WTC11 (cell line): ENCODE data around the gene MST1R. TPM values are rescaled to one million over a fixed set of nuclear protein-coding genes. Genes with fewer than 3 reads are reported as not detected.

ENCODE experiments used
- ATAC-seq: fragments of 200-7000 bp; cut with Tn5 transposase; 2 replicates; pipeline ENCODE4 v1.10.0; 2021; ENCODE audit warnings: mild to moderate bottlenecking, moderate library complexity
- CTCF ChIA-PET: fragments of 300-600 bp; sonication (Branson Sonifier 250); formaldehyde crosslinking; loops from one replicate; lab custom pipeline; 2021; ENCODE audit warnings: antibody characterized with exemption; lab: Charles Lee
- POLR2A ChIA-PET: fragments of 350-600 bp; sonication (Branson Sonifier 250); formaldehyde crosslinking; loops from one replicate; lab custom pipeline; 2021; ENCODE audit warnings: antibody characterized with exemption; lab: Charles Lee
- DNase-seq: peaks from one replicate; pipeline ENCODE4 v3.0.0; 2021; ENCODE audit warnings: low spot score
- H3K27ac Mint-ChIP-seq: 2 replicates; pipeline ENCODE4 v1.8.0; 2021; ENCODE audit warnings: mixed read lengths
- H3K27me3 Mint-ChIP-seq: 2 replicates; pipeline ENCODE4 v1.8.0; 2021; ENCODE audit warnings: low read depth, mild to moderate bottlenecking, moderate library complexity, mixed read lengths
- H3K36me3 Mint-ChIP-seq: 2 replicates; pipeline ENCODE4 v1.8.0; 2021; ENCODE audit warnings: mixed read lengths
- H3K4me1 Mint-ChIP-seq: 2 replicates; pipeline ENCODE4 v1.8.0; 2022; ENCODE audit warnings: mixed read lengths
- H3K4me3 Mint-ChIP-seq: 2 replicates; pipeline ENCODE4 v1.8.0; 2021; ENCODE audit warnings: mild to moderate bottlenecking, moderate library complexity, mixed read lengths
- H3K9me3 Mint-ChIP-seq: 2 replicates; pipeline ENCODE4 v1.8.0; 2021; ENCODE audit warnings: mixed read lengths
- ATF6 ChIP-seq: sonication (generic); formaldehyde crosslinking; IDR thresholded peaks from 2 replicates; pipeline ENCODE4 v1.8.1; 2023; ENCODE audit warnings: mild to moderate bottlenecking, missing genetic modification reagents
- CDX4 ChIP-seq: fragments of 250-450 bp; sonication (Bioruptor Pico); IDR thresholded peaks from 2 replicates; pipeline ENCODE4 v1.9.0; 2021; ENCODE audit warnings: moderate library complexity, mild to moderate bottlenecking, inconsistent platforms, borderline replicate concordance
- E2F1 ChIP-seq: sonication (generic); formaldehyde crosslinking; IDR thresholded peaks from 2 replicates; pipeline ENCODE4 v1.8.0; 2022; ENCODE audit warnings: mild to moderate bottlenecking, missing genetic modification reagents
- E2F5 ChIP-seq: sonication (generic); formaldehyde crosslinking; IDR thresholded peaks from 2 replicates; pipeline ENCODE4 v1.8.1; 2022; ENCODE audit warnings: mild to moderate bottlenecking, moderate library complexity, missing genetic modification reagents
- ETV6 ChIP-seq: sonication (generic); formaldehyde crosslinking; IDR thresholded peaks from 2 replicates; pipeline ENCODE4 v1.8.1; 2022; ENCODE audit warnings: mild to moderate bottlenecking, missing genetic modification reagents
- FOXJ3 ChIP-seq: sonication (generic); formaldehyde crosslinking; IDR thresholded peaks from 2 replicates; pipeline ENCODE4 v1.9.0; 2021; ENCODE audit warnings: missing genetic modification reagents, mild to moderate bottlenecking, borderline replicate concordance
- FOXP1 ChIP-seq: sonication (generic); formaldehyde crosslinking; IDR thresholded peaks from 2 replicates; pipeline ENCODE4 v1.8.0; 2022; ENCODE audit warnings: missing genetic modification reagents, mild to moderate bottlenecking, moderate library complexity, borderline replicate concordance
- GABPB1 ChIP-seq: sonication (generic); formaldehyde crosslinking; IDR thresholded peaks from 2 replicates; pipeline ENCODE4 v1.8.1; 2023; ENCODE audit warnings: mild to moderate bottlenecking, missing genetic modification reagents
- GTF2I ChIP-seq: fragments of 250-450 bp; sonication (Bioruptor Pico); conservative IDR thresholded peaks from 2 replicates; pipeline ENCODE4 v1.4.0; 2021; ENCODE audit warnings: mild to moderate bottlenecking
- IRF1 ChIP-seq: sonication (generic); formaldehyde crosslinking; IDR thresholded peaks from 2 replicates; pipeline ENCODE4 v1.8.0; 2023; ENCODE audit warnings: missing genetic modification reagents
- JAZF1 ChIP-seq: fragments of 250-450 bp; sonication (Bioruptor Pico); IDR thresholded peaks from 2 replicates; pipeline ENCODE4 v1.9.0; 2021; ENCODE audit warnings: moderate library complexity, mild to moderate bottlenecking, inconsistent platforms
- PRDM15 ChIP-seq: sonication (generic); formaldehyde crosslinking; IDR thresholded peaks from 2 replicates; pipeline ENCODE4 v1.8.0; 2022; ENCODE audit warnings: missing genetic modification reagents
- PREB ChIP-seq: sonication (generic); formaldehyde crosslinking; IDR thresholded peaks from 2 replicates; pipeline ENCODE4 v1.8.1; 2022; ENCODE audit warnings: mild to moderate bottlenecking, missing genetic modification reagents, moderate library complexity, borderline replicate concordance
- STAT6 ChIP-seq: sonication (generic); formaldehyde crosslinking; conservative IDR thresholded peaks from 2 replicates; pipeline ENCODE4 v1.8.1; 2023; ENCODE audit warnings: mild to moderate bottlenecking, low read depth, missing genetic modification reagents, moderate library complexity
- TEAD1 ChIP-seq: sonication (generic); formaldehyde crosslinking; IDR thresholded peaks from 2 replicates; pipeline ENCODE4 v1.8.0; 2022; ENCODE audit warnings: mild to moderate bottlenecking, missing genetic modification reagents
- USF2 ChIP-seq: sonication (generic); formaldehyde crosslinking; IDR thresholded peaks from 2 replicates; pipeline ENCODE4 v1.8.1; 2023; ENCODE audit warnings: mild to moderate bottlenecking, missing genetic modification reagents, moderate library complexity
- ZNF138 ChIP-seq: sonication (generic); formaldehyde crosslinking; conservative IDR thresholded peaks from 2 replicates; pipeline ENCODE4 v1.8.1; 2022; ENCODE audit warnings: mild to moderate bottlenecking, moderate library complexity, missing genetic modification reagents
- ZNF232 ChIP-seq: sonication (generic); formaldehyde crosslinking; IDR thresholded peaks from 2 replicates; pipeline ENCODE4 v1.8.0; 2022; ENCODE audit warnings: mild to moderate bottlenecking, missing genetic modification reagents
- ZNF263 ChIP-seq: sonication (generic); formaldehyde crosslinking; IDR thresholded peaks from 2 replicates; pipeline ENCODE4 v1.8.1; 2022; ENCODE audit warnings: low read depth, mild to moderate bottlenecking, moderate library complexity, missing genetic modification reagents
- ZNF317 ChIP-seq: sonication (generic); formaldehyde crosslinking; IDR thresholded peaks from 2 replicates; pipeline ENCODE4 v1.8.1; 2023; ENCODE audit warnings: low read depth, mild to moderate bottlenecking, moderate library complexity, missing genetic modification reagents, borderline replicate concordance
- ZNF396 ChIP-seq: fragments of 250-450 bp; sonication (Bioruptor Pico); IDR thresholded peaks from 2 replicates; pipeline ENCODE4 v1.8.0; 2021; ENCODE audit warnings: mild to moderate bottlenecking, moderate library complexity, borderline replicate concordance
- ZNF416 ChIP-seq: fragments of 250-450 bp; sonication (Bioruptor Pico); IDR thresholded peaks from 2 replicates; pipeline ENCODE4 v1.9.0; 2021; ENCODE audit warnings: mild to moderate bottlenecking, inconsistent platforms
- ZNF423 ChIP-seq: fragments of 250-450 bp; sonication (Bioruptor Pico); IDR thresholded peaks from 2 replicates; pipeline ENCODE4 v2.1.2; 2022; ENCODE audit warnings: mild to moderate bottlenecking, moderate library complexity
- total RNA-seq: library from RNA; stranded (reverse); gene quantifications from 3 replicates; pipeline ENCODE4 v1.2.3, GENCODE V29; 2021

Gene MST1R
- total RNA-seq, 1 experiment from 2014 or later: 6.2 TPM

- TF ChIP-seq FOXJ3 (CRISPR knock-in tag) (no peak), ZNF263 (CRISPR knock-in tag) (no peak), ZNF232 (no peak), ZNF396 (no peak), ETV6 (CRISPR knock-in tag) (no peak), STAT6 (no peak), IRF1 (CRISPR knock-in tag) (no peak), E2F5 (CRISPR knock-in tag) (no peak), USF2 (CRISPR knock-in tag) (no peak), FOXP1 (no peak)
Measured at GRCh38 chr3:49867400-49867799, 36.3 kb downstream of the MST1R start (continued).

- no peaks in the 10 kb centered on the region for H3K9me3 Mint-ChIP-seq
- peaks cover 44% of the 10 kb centered on the region for H3K4me1 Mint-ChIP-seq
- TF ChIP-seq ZNF423 (no peak), ZNF138 (CRISPR knock-in tag) (no peak), ATF6 (CRISPR knock-in tag) (no peak), TEAD1 (CRISPR knock-in tag) (no peak), E2F1 (CRISPR knock-in tag) (no peak), JAZF1 (CRISPR knock-in tag) (no peak), GABPB1 (CRISPR knock-in tag) (no peak), GTF2I (CRISPR knock-in tag) (no peak), ZNF416 (CRISPR knock-in tag) (no peak), ZNF317 (CRISPR knock-in tag) (no peak), PREB (CRISPR knock-in tag) (no peak), CDX4 (CRISPR knock-in tag) (no peak), PRDM15 (CRISPR knock-in tag) (no peak)
Measured at GRCh38 chr3:49865198-49865784, 38.4 kb downstream of the MST1R start.

More at GRCh38 chr3:49865198-49865784, 38.4 kb downstream of the MST1R start:
- ATAC-seq: no peak
- no peaks in the 10 kb centered on the region for H3K27me3 Mint-ChIP-seq
- DNase-seq: no peak
- H3K27ac Mint-ChIP-seq: no peak overlapping the region
- no peak overlapping the region for H3K4me3 Mint-ChIP-seq
- POLR2A ChIA-PET: no interaction called here
- peaks cover 8% of the 10 kb centered on the region for H3K36me3 Mint-ChIP-seq
- CTCF ChIA-PET: interaction anchor here (1.1 to 3.9 kb wide), 3 partner anchors 13 to 64 kb away, joined by 3 to 11 read pairs (median 4); partner anchors contain the start of gene MON1A
